HL-60 (cell line): ENCODE measurements around the gene ALS2CL.

Source experiments
- POLR2AphosphoS5 ChIP-seq: IDR thresholded peaks from 2 replicates; pipeline ENCODE4 v1.6.1; 2012; ENCODE audit warnings: low read depth
- TF ChIP-seq, protein P1 (sequence below): IDR thresholded peaks from one replicate; pipeline ENCODE4 v1.5.1; 2011; ENCODE audit warnings: low read length, control low read depth, inconsistent platforms; ENCODE audit not compliant: insufficient read depth

DNA sequence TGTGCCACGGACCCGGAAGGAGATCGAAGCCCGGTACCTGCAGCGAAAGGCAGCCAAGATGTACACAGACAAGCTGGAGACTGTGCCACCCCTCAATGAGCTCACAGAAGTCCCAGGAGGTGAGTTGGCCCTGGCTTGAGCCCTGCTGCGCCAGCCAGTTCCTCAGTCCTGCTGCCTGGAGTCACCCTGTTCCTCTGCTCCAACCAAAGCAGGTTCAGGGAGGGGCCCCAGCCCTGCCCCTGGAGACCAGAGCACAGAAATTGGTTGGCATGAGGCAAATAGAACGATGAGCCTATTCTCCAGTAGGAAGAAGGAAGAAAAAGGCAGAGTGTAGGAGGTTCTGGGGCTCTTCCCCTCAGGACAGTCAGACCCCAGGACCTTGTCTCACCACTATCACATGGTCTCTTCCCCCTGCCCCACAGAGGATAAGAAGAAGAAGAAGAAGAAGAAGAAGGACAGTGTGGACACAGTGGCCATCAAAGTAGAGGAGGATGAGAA lies 15.7 kb upstream of the ALS2CL start:
- TF ChIP-seq, protein P1, sequence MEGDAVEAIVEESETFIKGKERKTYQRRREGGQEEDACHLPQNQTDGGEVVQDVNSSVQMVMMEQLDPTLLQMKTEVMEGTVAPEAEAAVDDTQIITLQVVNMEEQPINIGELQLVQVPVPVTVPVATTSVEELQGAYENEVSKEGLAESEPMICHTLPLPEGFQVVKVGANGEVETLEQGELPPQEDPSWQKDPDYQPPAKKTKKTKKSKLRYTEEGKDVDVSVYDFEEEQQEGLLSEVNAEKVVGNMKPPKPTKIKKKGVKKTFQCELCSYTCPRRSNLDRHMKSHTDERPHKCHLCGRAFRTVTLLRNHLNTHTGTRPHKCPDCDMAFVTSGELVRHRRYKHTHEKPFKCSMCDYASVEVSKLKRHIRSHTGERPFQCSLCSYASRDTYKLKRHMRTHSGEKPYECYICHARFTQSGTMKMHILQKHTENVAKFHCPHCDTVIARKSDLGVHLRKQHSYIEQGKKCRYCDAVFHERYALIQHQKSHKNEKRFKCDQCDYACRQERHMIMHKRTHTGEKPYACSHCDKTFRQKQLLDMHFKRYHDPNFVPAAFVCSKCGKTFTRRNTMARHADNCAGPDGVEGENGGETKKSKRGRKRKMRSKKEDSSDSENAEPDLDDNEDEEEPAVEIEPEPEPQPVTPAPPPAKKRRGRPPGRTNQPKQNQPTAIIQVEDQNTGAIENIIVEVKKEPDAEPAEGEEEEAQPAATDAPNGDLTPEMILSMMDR, result no peak
- no peak for TF ChIP-seq POLR2AphosphoS5
